ENCODE results near the gene PISD. TPM values are rescaled to one million over a fixed set of nuclear protein-coding genes. Genes with fewer than 3 reads are reported as not detected.

The PISD gene
- total and polyA plus RNA-seq, 10 donors, result 27.6 to 108 (median 65.0) TPM

DNA sequence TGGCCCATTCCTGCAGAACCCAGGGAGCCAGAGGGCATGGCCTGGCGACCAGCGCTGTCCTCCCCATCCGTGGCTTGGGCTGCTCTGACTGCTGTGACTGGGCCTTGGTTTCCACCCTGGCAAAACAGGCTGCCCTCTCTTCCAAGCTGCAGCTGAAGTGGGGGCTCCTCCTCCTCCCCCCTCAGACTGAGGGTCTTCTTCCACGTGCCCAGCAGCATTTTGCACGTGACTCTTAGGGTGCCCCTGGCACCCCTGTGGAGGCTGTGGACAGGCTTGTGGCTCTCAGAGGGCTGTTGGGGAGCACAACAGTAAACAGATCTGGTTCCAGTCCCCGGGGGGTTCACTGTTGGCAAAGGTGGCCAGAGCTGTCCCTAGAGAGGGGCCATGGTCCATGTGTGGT is 51.4 kb downstream of the PISD start:
- no peak overlapping the region for H3K4me3 ChIP-seq
- intact Hi-C loops (cut with DNase I; ENCODE audit: low total_unique reads), result no loop called here
- DNase-seq, result peak; percentile 51
- no peak for TF ChIP-seq POLR2AphosphoS5 (IDR thresholded peaks at IDR 0.05)
- peaks cover 16 to 48% (median 36%) of the 10 kb centered on the region in 6 donors for H3K4me1 ChIP-seq
- no peaks in the 10 kb centered on the region for H3K9me3 ChIP-seq
- WGBS, 5 donors, result 83 to 92% (median 89%) methylated on average over 5 to 6 of the region's 6 CpGs
- H3K36me3 ChIP-seq, result peaks cover 0 to 95% (median 30%) of the 10 kb centered on the region in 6 donors
- peak overlapping the region in 2 of 8 donors; percentile 41 to 55 for H3K27ac ChIP-seq
- no peaks in the 10 kb centered on the region for H3K27me3 ChIP-seq (replicated peaks in 1 of 7)

GRCh38 chr22:31609716-31610115 is 52.3 kb downstream of the PISD start:
- TF ChIP-seq POLR2A (IDR thresholded peaks at IDR 0.05), result no peak
- TF ChIP-seq, protein P1, sequence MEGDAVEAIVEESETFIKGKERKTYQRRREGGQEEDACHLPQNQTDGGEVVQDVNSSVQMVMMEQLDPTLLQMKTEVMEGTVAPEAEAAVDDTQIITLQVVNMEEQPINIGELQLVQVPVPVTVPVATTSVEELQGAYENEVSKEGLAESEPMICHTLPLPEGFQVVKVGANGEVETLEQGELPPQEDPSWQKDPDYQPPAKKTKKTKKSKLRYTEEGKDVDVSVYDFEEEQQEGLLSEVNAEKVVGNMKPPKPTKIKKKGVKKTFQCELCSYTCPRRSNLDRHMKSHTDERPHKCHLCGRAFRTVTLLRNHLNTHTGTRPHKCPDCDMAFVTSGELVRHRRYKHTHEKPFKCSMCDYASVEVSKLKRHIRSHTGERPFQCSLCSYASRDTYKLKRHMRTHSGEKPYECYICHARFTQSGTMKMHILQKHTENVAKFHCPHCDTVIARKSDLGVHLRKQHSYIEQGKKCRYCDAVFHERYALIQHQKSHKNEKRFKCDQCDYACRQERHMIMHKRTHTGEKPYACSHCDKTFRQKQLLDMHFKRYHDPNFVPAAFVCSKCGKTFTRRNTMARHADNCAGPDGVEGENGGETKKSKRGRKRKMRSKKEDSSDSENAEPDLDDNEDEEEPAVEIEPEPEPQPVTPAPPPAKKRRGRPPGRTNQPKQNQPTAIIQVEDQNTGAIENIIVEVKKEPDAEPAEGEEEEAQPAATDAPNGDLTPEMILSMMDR (IDR thresholded peaks at IDR 0.05 in 8 of 11, conservative IDR thresholded peaks at IDR 0.05 in 3 of 11), result no peak
- TF ChIP-seq POLR2AphosphoS5 (IDR thresholded peaks at IDR 0.05), result no peak
- no peaks in the 10 kb centered on the region for H3K27me3 ChIP-seq (replicated peaks in 1 of 7)
- no peaks in the 10 kb centered on the region for H3K9me3 ChIP-seq
- peaks cover 0 to 98% (median 33%) of the 10 kb centered on the region in 6 donors for H3K36me3 ChIP-seq
- H3K4me3 ChIP-seq, result no peak overlapping the region
- H3K27ac ChIP-seq, result no peak overlapping the region
- 79 to 96% (median 94%) methylated on average over 10 of the region's 10 CpGs for WGBS, 5 donors
- intact Hi-C loops (cut with DNase I; ENCODE audit: low total_unique reads), result no loop called here
- DNase-seq, result peak; percentile 42
- H3K4me1 ChIP-seq, result peaks cover 7 to 39% (median 27%) of the 10 kb centered on the region in 6 donors

DNA sequence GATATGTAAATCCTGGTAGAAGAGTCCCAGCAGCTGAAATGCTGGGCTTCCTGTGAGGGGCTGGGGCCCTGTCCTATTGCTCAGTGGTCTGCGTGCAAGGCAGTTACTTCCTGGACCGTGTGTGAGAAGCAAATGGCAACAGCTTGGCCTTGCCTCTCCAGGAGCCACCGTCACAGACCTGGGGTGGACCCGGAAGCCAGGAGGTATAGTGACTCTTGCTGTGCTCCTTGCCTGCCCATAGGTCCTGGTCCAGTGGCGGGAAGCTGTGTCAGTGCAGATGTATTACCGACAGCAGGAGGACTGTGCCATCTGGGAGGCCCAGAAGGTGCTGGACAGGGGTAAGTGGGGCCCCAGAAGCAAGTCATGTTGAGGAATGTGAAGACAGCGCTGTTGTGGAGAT is 54.3 kb downstream of the PISD start:
- H3K27ac ChIP-seq, result no peak overlapping the region
- DNase-seq, result no peak
- TF ChIP-seq POLR2AphosphoS5 (IDR thresholded peaks at IDR 0.05) (peak in 1 of 3 donors; percentile 11), POLR2A (IDR thresholded peaks at IDR 0.05) (no peak)

DNA sequence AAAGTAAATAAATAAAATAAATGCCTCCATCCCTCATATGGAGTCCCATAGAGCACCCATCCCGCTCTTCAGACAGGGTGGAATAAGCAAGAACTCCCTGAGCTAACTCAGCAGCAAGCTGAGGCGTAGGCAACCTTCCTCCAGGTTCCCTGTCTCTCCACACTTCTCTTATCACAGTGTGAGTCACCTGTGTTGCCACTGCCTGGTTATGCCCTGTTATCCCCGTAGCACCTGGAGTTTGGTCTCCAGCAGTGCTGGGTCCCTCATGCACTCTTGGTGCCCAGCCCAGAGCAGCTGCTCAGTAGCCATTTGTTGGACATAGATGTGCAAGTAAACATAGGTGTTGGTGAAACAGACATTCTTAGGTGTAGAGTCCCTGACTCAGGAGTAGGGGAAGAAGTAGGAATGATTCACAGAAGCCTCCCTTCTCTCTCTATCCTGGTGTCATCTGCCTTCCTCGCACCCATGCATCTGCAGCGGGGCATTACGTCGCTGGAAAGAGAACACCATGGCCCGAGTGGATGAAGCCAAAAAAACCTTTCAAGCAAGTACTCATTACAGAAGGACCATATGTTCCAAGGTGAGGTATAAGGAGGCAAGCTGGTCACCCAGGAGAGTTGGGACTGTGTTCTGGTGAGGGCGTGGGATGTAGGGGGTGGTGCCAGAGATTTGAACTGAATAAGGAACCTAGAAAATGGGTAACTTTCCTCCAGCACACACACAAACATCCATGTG is 56.0 kb downstream of the PISD start:
- peaks cover 0 to 7% (median 4%) of the 10 kb centered on the region in 6 donors for H3K4me1 ChIP-seq
- TF ChIP-seq POLR2AphosphoS5 (IDR thresholded peaks at IDR 0.05), result no peak
- TF ChIP-seq, protein P1 (IDR thresholded peaks at IDR 0.05 in 8 of 11, conservative IDR thresholded peaks at IDR 0.05 in 3 of 11), result no peak
- TF ChIP-seq POLR2A (IDR thresholded peaks at IDR 0.05), result no peak
- WGBS, 5 donors, result 92 to 99% (median 94%) methylated on average over 9 of the region's 9 CpGs
- intact Hi-C loops (cut with DNase I; ENCODE audit: low total_unique reads), result no loop called here
- H3K9me3 ChIP-seq, result no peaks in the 10 kb centered on the region
- DNase-seq, result no peak
- no peak overlapping the region for H3K27ac ChIP-seq
- peaks cover 0 to 97% (median 52%) of the 10 kb centered on the region in 6 donors for H3K36me3 ChIP-seq
- H3K27me3 ChIP-seq (replicated peaks in 1 of 7), result no peaks in the 10 kb centered on the region
- H3K4me3 ChIP-seq, result no peak overlapping the region

More for the DNA sequence above, 54.3 kb downstream of the PISD start:
- Histone ChIP-seq H3K4me1 (peaks cover 0 to 19% (median 13%) of the 10 kb centered on the region in 6 donors), H3K9me3 (no peaks in the 10 kb centered on the region), H3K4me3 (no peak overlapping the region), H3K27me3 (replicated peaks in 1 of 7) (no peaks in the 10 kb centered on the region), H3K36me3 (peaks cover 0 to 100% (median 49%) of the 10 kb centered on the region in 6 donors)
- intact Hi-C loops (cut with DNase I; ENCODE audit: low total_unique reads), result no loop called here
- WGBS, 5 donors, result 87 to 98% (median 94%) methylated on average over 4 to 7 of the region's 7 CpGs
